ENCODE measurements around the gene ACAP3.

- TF ChIP-seq POLR2AphosphoS5 (IDR thresholded peaks at IDR 0.05; ENCODE audit: borderline replicate concordance, low read depth, low read length), result no peak
- TF ChIP-seq EZH2 (IDR thresholded peaks at IDR 0.05), result no peak
Measured at GRCh38 chr1:1253972-1254666, 53.6 kb downstream of the ACAP3 start.
